HepG2 (cell line): ENCODE results near the gene MRPS34. TPM values are rescaled to one million over a fixed set of nuclear protein-coding genes. Genes with fewer than 3 reads are reported as not detected.
A peak's percentile ranks its signal among the peaks of the same experiment; 100 is the strongest.

ENCODE experiments used
- ATF7 ChIP-seq, 2 experiments: fragments of 450-650 bp in 1 of 2; sonication (generic) in 1 of 2; formaldehyde crosslinking in 1 of 2; IDR thresholded peaks; 2 replicates each; pipeline versions ENCODE4 v1.4.0 to v1.6.1; 2016 to 2020; ENCODE audit warnings: antibody characterized with exemption in 1 of 2, mild to moderate bottlenecking in 1 of 2, missing genetic modification reagents in 1 of 2
- CHCHD3 ChIP-seq: sonication (generic); formaldehyde crosslinking; IDR thresholded peaks from 2 replicates; pipeline ENCODE4 v1.8.0; 2022; ENCODE audit warnings: mild to moderate bottlenecking, missing genetic modification reagents, moderate library complexity
- MAFF ChIP-seq: IDR thresholded peaks from 2 replicates; pipeline ENCODE4 v1.6.1; 2011; ENCODE audit warnings: low read depth, low read length, improper control_type of control experiment
- MXD3 ChIP-seq: IDR thresholded peaks from 2 replicates; pipeline ENCODE4 v1.6.1; 2016; ENCODE audit warnings: mild to moderate bottlenecking, missing biosample characterization, missing genetic modification reagents
- MXI1 ChIP-seq: IDR thresholded peaks from 3 replicates; pipeline ENCODE4 v1.6.1; 2012; ENCODE audit warnings: low read depth, low read length, inconsistent platforms, borderline replicate concordance
- POLR2A ChIP-seq, 2 experiments: IDR thresholded peaks; 2 replicates each; pipeline ENCODE4 v1.6.1; 2011; ENCODE audit warnings: low read depth in 2 of 2, low read length in 2 of 2, mild to moderate bottlenecking in 1 of 2, moderate library complexity in 1 of 2; ENCODE audit not compliant: insufficient read depth in 1 of 2
- POLR2AphosphoS2 ChIP-seq: IDR thresholded peaks from 2 replicates; pipeline ENCODE4 v1.6.1; 2011; ENCODE audit warnings: low read depth, low read length, improper control_type of control experiment
- PRMT3 ChIP-seq: sonication (generic); formaldehyde crosslinking; IDR thresholded peaks from 2 replicates; pipeline ENCODE4 v1.8.1; 2022; ENCODE audit warnings: low read depth, mild to moderate bottlenecking, moderate library complexity, missing genetic modification reagents, borderline replicate concordance
- SNAI1 ChIP-seq: sonication (generic); formaldehyde crosslinking; IDR thresholded peaks from 2 replicates; pipeline ENCODE4 v1.5.0; 2020; ENCODE audit warnings: mild to moderate bottlenecking, missing genetic modification reagents, borderline replicate concordance
- ZHX2 ChIP-seq, 2 experiments: sonication (generic) in 1 of 2; formaldehyde crosslinking in 1 of 2; IDR thresholded peaks; 2 replicates each; pipeline versions ENCODE4 v1.6.1 to v1.9.0; 2014 to 2022; ENCODE audit warnings: antibody characterized with exemption in 1 of 2, borderline replicate concordance in 1 of 2, inconsistent platforms in 1 of 2, low read depth in 1 of 2, missing genetic modification reagents in 1 of 2
- ZNF367 ChIP-seq: sonication (generic); formaldehyde crosslinking; IDR thresholded peaks from 2 replicates; pipeline ENCODE4 v1.4.0; 2020; ENCODE audit warnings: missing genetic modification reagents, borderline replicate concordance
- ZNF615 ChIP-seq: sonication (generic); formaldehyde crosslinking; IDR thresholded peaks from 2 replicates; pipeline ENCODE4 v1.5.0; 2020; ENCODE audit warnings: mild to moderate bottlenecking, missing genetic modification reagents, borderline replicate concordance
- ZNF678 ChIP-seq: sonication (generic); formaldehyde crosslinking; IDR thresholded peaks from 2 replicates; pipeline ENCODE4 v1.4.0; 2020; ENCODE audit warnings: mild to moderate bottlenecking, missing genetic modification reagents
- polyA plus RNA-seq, 8 experiments: library from polyadenylated mRNA; depleted of rRNA in 3 of 8; stranded (reverse) in 7 of 8; unstranded in 1 of 8; fragments of >200 nt; fragmentation: Illumina TruSeq in 4 of 8; extraction: Trizol in 4 of 8; gene quantifications; 2 replicates each; pipeline versions ENCODE4 v1.2.1 to v1.2.3, GENCODE V29; 2011 to 2016; ENCODE audit warnings: low read depth in 4 of 8, missing spikeins in 1 of 8, mixed read lengths in 1 of 8; ENCODE audit not compliant: insufficient read depth in 1 of 8
- total RNA-seq, 5 experiments: library from RNA; depleted of rRNA; stranded (reverse); fragments of >200 nt; fragmentation: Illumina TruSeq; extraction: Trizol; gene quantifications; 2 replicates each; pipeline ENCODE4 v1.2.3, GENCODE V29; 2016; ENCODE audit warnings: low read depth in 1 of 5
- TF ChIP-seq, protein P1 (sequence below): sonication (generic); formaldehyde crosslinking; conservative IDR thresholded peaks from 2 replicates; pipeline ENCODE4 v1.4.0; 2020; ENCODE audit warnings: missing genetic modification reagents
- TF ChIP-seq, protein P2 (sequence below): sonication (generic); formaldehyde crosslinking; IDR thresholded peaks from 2 replicates; pipeline ENCODE4 v1.5.1; 2020; ENCODE audit warnings: mild to moderate bottlenecking, missing genetic modification reagents, moderate library complexity

The MRPS34 gene
- total and polyA plus RNA-seq, 2 of the 13 experiments (the other 11 are each of a cell fraction or from before 2014, with no cell fraction given) = 63.5 to 131 TPM

- TF ChIP-seq ZHX2 (IDR thresholded peaks at IDR 0.05; ENCODE audit: low read depth) = no peak
- no peak for TF ChIP-seq ZHX2 (CRISPR knock-in tag; IDR thresholded peaks at IDR 0.05; ENCODE audit: borderline replicate concordance)
- TF ChIP-seq ZNF678 (CRISPR knock-in tag) = no peak
- peak; percentile 57; the same call in 1 of the 2 replicates for TF ChIP-seq MAFF
- no peak for TF ChIP-seq ZNF367
- TF ChIP-seq CHCHD3 (CRISPR knock-in tag) = no peak
- no peak for TF ChIP-seq PRMT3 (CRISPR knock-in tag)
- TF ChIP-seq, protein P1, sequence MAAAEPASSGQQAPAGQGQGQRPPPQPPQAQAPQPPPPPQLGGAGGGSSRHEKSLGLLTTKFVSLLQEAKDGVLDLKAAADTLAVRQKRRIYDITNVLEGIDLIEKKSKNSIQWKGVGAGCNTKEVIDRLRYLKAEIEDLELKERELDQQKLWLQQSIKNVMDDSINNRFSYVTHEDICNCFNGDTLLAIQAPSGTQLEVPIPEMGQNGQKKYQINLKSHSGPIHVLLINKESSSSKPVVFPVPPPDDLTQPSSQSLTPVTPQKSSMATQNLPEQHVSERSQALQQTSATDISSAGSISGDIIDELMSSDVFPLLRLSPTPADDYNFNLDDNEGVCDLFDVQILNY (CRISPR knock-in tag) = no peak
- TF ChIP-seq MXD3 = no peak
- TF ChIP-seq, protein P2, sequence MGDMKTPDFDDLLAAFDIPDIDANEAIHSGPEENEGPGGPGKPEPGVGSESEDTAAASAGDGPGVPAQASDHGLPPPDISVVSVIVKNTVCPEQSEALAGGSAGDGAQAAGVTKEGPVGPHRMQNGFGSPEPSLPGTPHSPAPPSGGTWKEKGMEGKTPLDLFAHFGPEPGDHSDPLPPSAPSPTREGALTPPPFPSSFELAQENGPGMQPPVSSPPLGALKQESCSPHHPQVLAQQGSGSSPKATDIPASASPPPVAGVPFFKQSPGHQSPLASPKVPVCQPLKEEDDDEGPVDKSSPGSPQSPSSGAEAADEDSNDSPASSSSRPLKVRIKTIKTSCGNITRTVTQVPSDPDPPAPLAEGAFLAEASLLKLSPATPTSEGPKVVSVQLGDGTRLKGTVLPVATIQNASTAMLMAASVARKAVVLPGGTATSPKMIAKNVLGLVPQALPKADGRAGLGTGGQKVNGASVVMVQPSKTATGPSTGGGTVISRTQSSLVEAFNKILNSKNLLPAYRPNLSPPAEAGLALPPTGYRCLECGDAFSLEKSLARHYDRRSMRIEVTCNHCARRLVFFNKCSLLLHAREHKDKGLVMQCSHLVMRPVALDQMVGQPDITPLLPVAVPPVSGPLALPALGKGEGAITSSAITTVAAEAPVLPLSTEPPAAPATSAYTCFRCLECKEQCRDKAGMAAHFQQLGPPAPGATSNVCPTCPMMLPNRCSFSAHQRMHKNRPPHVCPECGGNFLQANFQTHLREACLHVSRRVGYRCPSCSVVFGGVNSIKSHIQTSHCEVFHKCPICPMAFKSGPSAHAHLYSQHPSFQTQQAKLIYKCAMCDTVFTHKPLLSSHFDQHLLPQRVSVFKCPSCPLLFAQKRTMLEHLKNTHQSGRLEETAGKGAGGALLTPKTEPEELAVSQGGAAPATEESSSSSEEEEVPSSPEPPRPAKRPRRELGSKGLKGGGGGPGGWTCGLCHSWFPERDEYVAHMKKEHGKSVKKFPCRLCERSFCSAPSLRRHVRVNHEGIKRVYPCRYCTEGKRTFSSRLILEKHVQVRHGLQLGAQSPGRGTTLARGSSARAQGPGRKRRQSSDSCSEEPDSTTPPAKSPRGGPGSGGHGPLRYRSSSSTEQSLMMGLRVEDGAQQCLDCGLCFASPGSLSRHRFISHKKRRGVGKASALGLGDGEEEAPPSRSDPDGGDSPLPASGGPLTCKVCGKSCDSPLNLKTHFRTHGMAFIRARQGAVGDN = peak; percentile 9
- no peak for TF ChIP-seq MXI1
- TF ChIP-seq POLR2A (IDR thresholded peaks at IDR 0.05; ENCODE audit: insufficient read depth in 1 of 2, low read depth in 2 of 2, low read length in 2 of 2) = 0 out of 4 replicates have a peak, but pooled peaks of 1 of the 2 experiments have one; percentile 21
- TF ChIP-seq ATF7 (IDR thresholded peaks at IDR 0.05) = no peak
- TF ChIP-seq ATF7 (CRISPR knock-in tag; IDR thresholded peaks at IDR 0.05) = no peak
- TF ChIP-seq SNAI1 = no peak
- TF ChIP-seq POLR2AphosphoS2 = peak; percentile 63; the same call in 1 of the 2 replicates
- no peak for TF ChIP-seq ZNF615 (CRISPR knock-in tag)
Measured at GRCh38 chr16:1794908-1795666, 22.2 kb upstream of the MRPS34 start (continued).
